HG03342 (cell line): ENCODE measurements around the gene SCRN2.

Source experiments
- ATAC-seq: cut with Tn5 transposase; IDR thresholded peaks from one replicate; pipeline ENCODE4 v1.9.1; 2021; ENCODE audit warnings: mild to moderate bottlenecking, moderate library complexity; ENCODE audit not compliant: unreplicated experiment

The SCRN2 gene

GRCh38 chr17:47847341-47848197, 6.5 kb upstream of the SCRN2 start:
- no peak for ATAC-seq

GRCh38 chr17:47846716-47847340, 5.8 kb upstream of the SCRN2 start:
- no peak for ATAC-seq

- no peak for ATAC-seq
These were observed 4.6 kb upstream of the SCRN2 start for GRCh38 chr17:47845716-47846075.

GRCh38 chr17:47844814-47845715, 4.0 kb upstream of the SCRN2 start:
- ATAC-seq: no peak

- no peak for ATAC-seq
These were observed 3.2 kb upstream of the SCRN2 start for GRCh38 chr17:47844227-47844626.

GRCh38 chr17:47843391-47843730, 2.3 kb upstream of the SCRN2 start:
- ATAC-seq: no peak

- ATAC-seq: no peak
These were observed 617 bp upstream of the SCRN2 start for GRCh38 chr17:47841488-47842291.

- no peak for ATAC-seq
These were observed 902 bp downstream of the SCRN2 start for GRCh38 chr17:47840001-47840741.

- no peak for ATAC-seq
These were observed 2.0 kb downstream of the SCRN2 start for GRCh38 chr17:47839071-47839470.

GRCh38 chr17:47838636-47839035, 2.4 kb downstream of the SCRN2 start:
- no peak for ATAC-seq

GRCh38 chr17:47837401-47838039, 3.6 kb downstream of the SCRN2 start:
- ATAC-seq: no peak

GRCh38 chr17:47836601-47837000, 4.5 kb downstream of the SCRN2 start:
- no peak for ATAC-seq

GRCh38 chr17:47834756-47835155, 6.3 kb downstream of the SCRN2 start:
- no peak for ATAC-seq

- no peak for ATAC-seq
These were observed 9.1 kb downstream of the SCRN2 start for GRCh38 chr17:47831934-47832327.

GRCh38 chr17:47831003-47831933, 9.8 kb downstream of the SCRN2 start, which contains the start of the genes LRRC46 and MRPL10:
Gene LRRC46 (plus strand): TSS chr17:47831670. CDS start chr17:47831990, 320 bp downstream.
Gene MRPL10 (minus strand): TSS chr17:47831541. CDS start chr17:47831511, 30 bp downstream.
- ATAC-seq: peak; percentile 90

- no peak for ATAC-seq
These were observed 10.6 kb downstream of the SCRN2 start for GRCh38 chr17:47830396-47831002.

GRCh38 chr17:47829870-47830269, 11.2 kb downstream of the SCRN2 start:
- no peak for ATAC-seq

GRCh38 chr17:47823519-47823918, 17.6 kb downstream of the SCRN2 start:
- ATAC-seq: no peak
